Skeletal muscle satellite cell (primary cell): Measurements from ENCODE around the gene HINT1.
"Not testable (repeated sequence)": the region's sequence is repeated elsewhere in the genome, so short reads cannot be mapped to it uniquely, and the experiment has no call there.

Experiments used
- H3K27me3 ChIP-seq: 2 replicates; pipeline ENCODE4 v1.7.0; 2013; ENCODE audit warnings: low read length; ENCODE audit not compliant: control insufficient read depth, insufficient read depth
- H3K36me3 ChIP-seq: 2 replicates; pipeline ENCODE4 v1.7.0; 2013; ENCODE audit warnings: mild to moderate bottlenecking, control low read depth, low read length; ENCODE audit not compliant: insufficient read depth
- H3K4me1 ChIP-seq: 2 replicates; pipeline ENCODE4 v1.7.0; 2013; ENCODE audit warnings: low read length; ENCODE audit not compliant: control insufficient read depth, insufficient read depth
- H3K4me2 ChIP-seq: 2 replicates; pipeline ENCODE4 v1.7.0; 2013; ENCODE audit warnings: mild to moderate bottlenecking, low read length
- H3K4me3 ChIP-seq: 2 replicates; pipeline ENCODE4 v1.7.0; 2013; ENCODE audit warnings: low read length
- H3K9ac ChIP-seq: 2 replicates; pipeline ENCODE4 v1.7.0; 2013; ENCODE audit warnings: mild to moderate bottlenecking, low read depth, low read length, moderate library complexity
- H3K9me3 ChIP-seq: replicated peaks from 2 replicates; pipeline ENCODE4 v1.7.0; 2013; ENCODE audit warnings: mild to moderate bottlenecking, control low read depth, low read length

Gene HINT1

DNA sequence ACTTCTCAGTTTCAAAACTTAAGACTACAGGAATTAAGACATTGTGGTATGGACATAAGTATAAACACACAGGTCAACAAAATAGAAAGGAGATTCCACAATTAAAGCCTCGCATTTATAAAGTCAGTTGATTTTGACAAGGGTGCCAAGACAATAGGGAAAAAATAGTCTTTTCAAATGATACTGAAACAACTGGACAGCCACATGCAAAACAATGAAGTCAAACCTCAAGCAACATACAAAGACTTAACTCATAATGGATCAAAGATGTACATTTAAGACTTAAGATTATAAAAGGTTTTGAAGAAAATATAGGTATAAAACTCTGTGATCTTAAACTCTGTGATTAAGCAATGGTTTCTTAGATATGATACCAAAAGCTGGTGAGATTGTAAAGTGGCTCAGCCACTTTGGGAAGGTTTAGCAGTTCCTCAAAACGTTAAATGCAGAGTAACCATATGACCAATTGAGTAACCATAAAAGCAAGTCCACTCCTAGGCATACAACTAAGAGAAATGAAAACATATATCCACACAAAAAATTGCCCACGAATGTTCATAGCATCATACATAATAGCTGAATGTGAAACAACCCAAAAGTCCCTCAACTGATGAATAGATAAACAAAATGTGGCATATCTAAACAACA lies 22.0 kb downstream of the HINT1 start:
- Histone ChIP-seq H3K9ac (no peak overlapping the region), H3K4me1 (no peaks in the 10 kb centered on the region), H3K4me2 (no peak overlapping the region), H3K4me3 (no peak overlapping the region), H3K27me3 (no peaks in the 10 kb centered on the region), H3K36me3 (no peaks in the 10 kb centered on the region), H3K9me3 (no peaks in the 10 kb centered on the region)

DNA sequence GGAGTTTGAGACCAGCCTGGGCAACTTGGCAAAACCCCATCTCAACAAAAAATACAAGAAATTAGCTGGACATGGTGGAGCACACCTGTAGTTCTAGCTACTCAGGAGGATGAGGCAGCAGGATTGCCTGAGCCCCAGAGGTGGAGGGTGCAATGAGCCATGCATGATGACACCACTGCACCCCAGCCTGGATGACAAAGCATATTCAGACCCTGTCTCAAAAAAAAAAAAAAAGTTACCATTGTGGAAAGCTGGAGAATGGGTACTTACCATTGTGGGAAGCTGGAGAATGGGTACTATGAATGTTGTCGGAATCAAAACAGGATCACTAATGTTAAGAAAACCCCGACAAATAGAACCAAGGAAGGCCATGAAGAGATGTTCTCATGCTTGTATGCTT lies 25.7 kb downstream of the HINT1 start:
- Histone ChIP-seq H3K9ac (no peak overlapping the region), H3K4me2 (no peak overlapping the region), H3K9me3 (no peaks in the 10 kb centered on the region), H3K36me3 (no peaks in the 10 kb centered on the region), H3K27me3 (no peaks in the 10 kb centered on the region), H3K4me1 (no peaks in the 10 kb centered on the region), H3K4me3 (no peak overlapping the region)

DNA sequence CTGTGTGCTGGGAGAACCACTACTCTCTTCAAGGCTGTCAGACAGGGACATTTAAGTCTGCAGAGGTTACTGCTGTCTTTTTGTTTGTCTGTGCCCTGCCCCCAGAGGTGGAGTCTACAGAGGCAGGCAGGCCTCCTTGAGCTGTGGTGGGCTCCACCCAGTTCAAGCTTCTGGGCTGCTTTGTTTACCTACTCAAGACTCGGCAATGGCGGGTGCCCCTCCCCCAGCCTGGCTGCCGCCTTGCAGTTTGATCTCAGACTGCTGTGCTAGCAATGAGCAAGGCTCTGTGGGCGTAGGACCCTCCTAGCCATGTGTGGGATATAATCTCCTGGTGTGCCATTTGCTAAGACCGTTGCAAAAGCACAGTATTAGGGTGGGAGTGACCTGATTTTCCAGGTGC lies 26.6 kb downstream of the HINT1 start:
- not testable (repeated sequence) for H3K4me3 ChIP-seq, H3K36me3 ChIP-seq, H3K9ac ChIP-seq, H3K9me3 ChIP-seq, H3K4me2 ChIP-seq, H3K4me1 ChIP-seq, H3K27me3 ChIP-seq

DNA sequence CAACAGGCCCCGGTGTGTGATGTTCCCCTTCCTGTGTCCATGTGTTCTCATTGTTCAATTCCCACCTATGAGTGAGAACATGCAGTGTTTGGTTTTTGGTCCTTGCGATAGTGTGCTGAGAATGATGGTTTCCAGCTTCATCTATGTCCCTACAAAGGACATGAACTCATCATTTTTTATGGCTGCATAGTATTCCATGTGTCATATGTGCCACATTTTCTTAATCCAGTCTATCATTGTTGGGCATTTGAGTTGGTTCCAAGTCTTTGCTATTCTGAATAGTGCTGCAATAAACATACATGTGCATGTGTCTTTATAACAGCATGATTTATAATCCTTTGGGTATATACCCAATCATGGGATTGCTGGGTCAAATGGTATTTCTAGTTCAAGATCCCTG lies 32.0 kb downstream of the HINT1 start:
- H3K4me3 ChIP-seq, H3K27me3 ChIP-seq, H3K9me3 ChIP-seq, H3K4me1 ChIP-seq, H3K4me2 ChIP-seq, H3K9ac ChIP-seq, H3K36me3 ChIP-seq: not testable (repeated sequence)

DNA sequence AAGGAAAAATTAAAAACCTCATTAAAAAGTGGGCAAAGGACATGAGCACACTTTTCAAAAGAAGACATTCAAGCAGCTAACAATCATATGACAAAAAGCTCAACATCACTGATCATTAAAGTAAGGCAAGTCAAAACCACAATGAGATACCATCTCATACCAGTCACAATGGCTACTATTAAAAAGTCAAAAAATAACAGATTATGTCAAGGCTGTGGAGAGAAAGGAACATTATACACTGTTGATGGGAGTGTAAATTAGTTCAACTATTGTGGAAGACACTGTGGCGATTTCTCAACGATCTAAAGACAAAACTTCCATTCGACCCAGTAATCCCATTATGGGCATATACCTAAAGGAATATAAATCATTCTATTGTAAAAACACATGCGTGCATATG lies 35.8 kb downstream of the HINT1 start:
- H3K4me1 ChIP-seq: no peaks in the 10 kb centered on the region

DNA sequence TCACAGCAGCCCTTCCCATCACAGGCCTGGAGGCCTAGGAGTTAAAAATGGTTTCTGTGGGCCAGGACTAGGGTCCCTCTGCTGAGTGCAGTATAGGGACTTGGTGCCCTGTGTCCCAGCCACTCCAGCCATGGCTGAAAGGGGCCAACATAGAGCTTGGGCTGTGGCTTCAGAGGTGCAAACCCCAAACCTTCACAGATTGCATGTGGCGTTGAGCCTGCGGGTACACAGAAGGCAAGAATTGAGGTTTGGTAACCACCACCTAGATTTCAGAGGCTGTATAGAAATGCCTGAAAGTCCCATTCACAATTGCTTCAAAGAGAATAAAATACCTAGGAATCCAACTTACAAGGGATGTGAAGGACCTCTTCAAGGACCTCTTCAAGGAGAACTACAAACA lies 37.8 kb downstream of the HINT1 start:
- H3K9ac ChIP-seq, H3K4me1 ChIP-seq, H3K27me3 ChIP-seq, H3K4me3 ChIP-seq, H3K9me3 ChIP-seq, H3K4me2 ChIP-seq, H3K36me3 ChIP-seq: not testable (repeated sequence)

More for the DNA sequence above, 35.8 kb downstream of the HINT1 start:
- Histone ChIP-seq H3K4me2 (no peak overlapping the region), H3K4me3 (no peak overlapping the region), H3K36me3 (no peaks in the 10 kb centered on the region), H3K9ac (no peak overlapping the region), H3K9me3 (no peaks in the 10 kb centered on the region), H3K27me3 (no peaks in the 10 kb centered on the region)

DNA sequence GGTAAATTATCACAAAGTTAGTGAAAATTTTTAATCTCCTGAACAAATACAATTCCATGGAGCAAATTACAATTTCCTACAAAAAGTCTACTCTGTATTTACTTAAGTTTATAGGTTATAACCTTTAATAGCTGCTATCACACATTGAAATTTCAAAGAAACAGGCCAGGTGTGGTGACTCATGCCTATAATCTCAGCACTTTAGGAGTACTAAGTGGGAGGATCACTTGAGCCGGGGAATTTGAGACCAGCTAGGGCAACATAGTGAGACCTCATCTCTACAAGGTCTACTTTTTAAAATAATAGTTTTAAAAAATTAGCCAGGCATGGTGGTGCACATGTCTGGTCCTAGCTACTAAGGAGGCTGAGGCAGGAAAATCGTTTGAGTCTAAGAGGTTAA lies 50.3 kb downstream of the HINT1 start:
- Histone ChIP-seq H3K27me3 (peaks cover 8% of the 10 kb centered on the region), H3K36me3 (no peaks in the 10 kb centered on the region), H3K4me1 (no peaks in the 10 kb centered on the region), H3K4me3 (no peak overlapping the region), H3K9me3 (no peaks in the 10 kb centered on the region), H3K4me2 (no peak overlapping the region), H3K9ac (no peak overlapping the region)

DNA sequence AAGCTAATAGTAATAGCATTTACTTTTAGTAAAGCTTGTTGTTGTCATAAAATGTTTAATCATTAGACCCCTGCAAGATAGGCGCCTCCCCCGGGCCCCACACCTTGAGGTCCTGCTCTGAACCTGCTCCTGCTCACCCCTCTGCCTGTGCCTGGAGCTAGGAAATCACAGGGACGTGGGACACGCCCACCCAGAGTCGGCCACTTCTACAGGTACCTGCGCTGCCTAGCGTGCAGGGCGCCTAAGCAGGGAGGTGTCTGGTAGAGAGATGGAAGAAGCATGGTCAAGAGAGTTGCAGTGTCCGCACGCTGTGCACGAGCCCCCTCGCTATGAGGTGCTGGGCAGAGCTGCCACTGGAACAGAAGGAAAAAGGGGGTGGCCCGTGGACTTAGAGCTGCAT lies 52.6 kb downstream of the HINT1 start:
- Histone ChIP-seq H3K9ac (no peak overlapping the region), H3K4me3 (no peak overlapping the region), H3K4me1 (no peaks in the 10 kb centered on the region), H3K4me2 (no peak overlapping the region), H3K27me3 (peaks cover 11% of the 10 kb centered on the region), H3K9me3 (no peaks in the 10 kb centered on the region), H3K36me3 (no peaks in the 10 kb centered on the region)

DNA sequence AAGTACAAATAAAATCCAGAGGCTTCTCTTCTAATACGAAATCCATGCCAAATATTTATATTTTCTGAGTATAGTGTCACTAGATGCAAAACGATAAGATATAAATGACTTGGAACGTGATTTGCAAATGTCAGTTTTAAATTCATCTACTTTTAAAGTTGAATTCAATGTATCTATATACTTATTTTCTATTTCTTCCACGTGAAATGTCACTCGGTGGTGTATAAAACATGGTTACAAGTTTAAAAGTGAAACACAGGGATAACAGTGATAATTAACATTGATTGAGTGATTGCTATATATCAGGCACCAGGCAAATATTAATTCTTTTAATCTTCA lies 54.8 kb downstream of the HINT1 start:
- Histone ChIP-seq H3K27me3 (peaks cover 17% of the 10 kb centered on the region), H3K9me3 (no peaks in the 10 kb centered on the region), H3K4me3 (no peak overlapping the region), H3K9ac (no peak overlapping the region), H3K36me3 (no peaks in the 10 kb centered on the region), H3K4me1 (no peaks in the 10 kb centered on the region), H3K4me2 (no peak overlapping the region)

DNA sequence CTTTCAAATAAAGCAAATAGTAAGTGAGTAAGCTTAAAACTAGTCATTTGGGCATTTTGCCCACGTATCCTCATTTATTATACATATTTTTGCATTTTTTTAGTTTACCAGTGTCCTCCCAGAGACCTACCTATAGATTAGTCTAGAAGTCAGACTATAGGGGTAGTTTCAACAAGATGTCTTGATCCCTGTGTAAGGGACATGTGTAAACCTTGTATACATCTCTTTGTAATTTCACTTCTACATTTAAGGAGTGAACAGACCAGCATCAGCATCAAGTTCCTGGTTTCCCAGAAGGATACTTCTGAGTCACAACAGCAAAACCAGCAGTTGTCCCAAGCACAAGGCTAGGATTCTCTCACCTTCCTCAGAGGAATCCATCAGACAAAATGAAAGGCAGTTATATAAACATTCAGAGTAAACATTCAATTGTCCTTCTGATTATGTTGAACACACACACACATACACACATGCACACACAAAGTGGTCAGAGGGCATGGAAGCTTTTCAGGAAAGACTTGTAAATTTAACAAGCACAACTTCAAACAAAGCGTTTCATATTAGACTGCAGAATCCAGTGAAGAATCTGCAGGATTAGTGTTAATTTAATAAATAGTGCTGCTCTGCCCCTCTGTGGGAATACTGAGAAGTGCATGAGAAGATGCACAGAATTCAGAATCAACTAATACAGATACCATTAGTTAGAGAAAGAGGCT lies 55.4 kb downstream of the HINT1 start:
- H3K4me1 ChIP-seq: no peaks in the 10 kb centered on the region
- no peak overlapping the region for H3K9ac ChIP-seq
- no peaks in the 10 kb centered on the region for H3K9me3 ChIP-seq
- peaks cover 17% of the 10 kb centered on the region for H3K27me3 ChIP-seq
- no peak overlapping the region for H3K4me3 ChIP-seq
- H3K36me3 ChIP-seq: no peaks in the 10 kb centered on the region
- no peak overlapping the region for H3K4me2 ChIP-seq
